ENCODE data around the gene GPBP1L1.
"Not testable (repeated sequence)": the region's sequence is repeated elsewhere in the genome, so short reads cannot be mapped to it uniquely, and the experiment has no call there.

The GPBP1L1 gene, protein sequence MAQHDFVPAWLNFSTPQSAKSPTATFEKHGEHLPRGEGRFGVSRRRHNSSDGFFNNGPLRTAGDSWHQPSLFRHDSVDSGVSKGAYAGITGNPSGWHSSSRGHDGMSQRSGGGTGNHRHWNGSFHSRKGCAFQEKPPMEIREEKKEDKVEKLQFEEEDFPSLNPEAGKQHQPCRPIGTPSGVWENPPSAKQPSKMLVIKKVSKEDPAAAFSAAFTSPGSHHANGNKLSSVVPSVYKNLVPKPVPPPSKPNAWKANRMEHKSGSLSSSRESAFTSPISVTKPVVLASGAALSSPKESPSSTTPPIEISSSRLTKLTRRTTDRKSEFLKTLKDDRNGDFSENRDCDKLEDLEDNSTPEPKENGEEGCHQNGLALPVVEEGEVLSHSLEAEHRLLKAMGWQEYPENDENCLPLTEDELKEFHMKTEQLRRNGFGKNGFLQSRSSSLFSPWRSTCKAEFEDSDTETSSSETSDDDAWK
- long read RNA-seq, transcript GPBP1L1-202 (13 exons, 3,736 nt) = major isoform, 53 of 212 reads
- long read RNA-seq, transcript GPBP1L1-201 (12 exons, 3,599 nt) = minor isoform, 21 of 212 reads
- long read RNA-seq, partial matches to known transcripts = 21 of 212 reads
- long read RNA-seq, other reads (novel, unspliced or antisense) = 116 of 212 reads

DNA sequence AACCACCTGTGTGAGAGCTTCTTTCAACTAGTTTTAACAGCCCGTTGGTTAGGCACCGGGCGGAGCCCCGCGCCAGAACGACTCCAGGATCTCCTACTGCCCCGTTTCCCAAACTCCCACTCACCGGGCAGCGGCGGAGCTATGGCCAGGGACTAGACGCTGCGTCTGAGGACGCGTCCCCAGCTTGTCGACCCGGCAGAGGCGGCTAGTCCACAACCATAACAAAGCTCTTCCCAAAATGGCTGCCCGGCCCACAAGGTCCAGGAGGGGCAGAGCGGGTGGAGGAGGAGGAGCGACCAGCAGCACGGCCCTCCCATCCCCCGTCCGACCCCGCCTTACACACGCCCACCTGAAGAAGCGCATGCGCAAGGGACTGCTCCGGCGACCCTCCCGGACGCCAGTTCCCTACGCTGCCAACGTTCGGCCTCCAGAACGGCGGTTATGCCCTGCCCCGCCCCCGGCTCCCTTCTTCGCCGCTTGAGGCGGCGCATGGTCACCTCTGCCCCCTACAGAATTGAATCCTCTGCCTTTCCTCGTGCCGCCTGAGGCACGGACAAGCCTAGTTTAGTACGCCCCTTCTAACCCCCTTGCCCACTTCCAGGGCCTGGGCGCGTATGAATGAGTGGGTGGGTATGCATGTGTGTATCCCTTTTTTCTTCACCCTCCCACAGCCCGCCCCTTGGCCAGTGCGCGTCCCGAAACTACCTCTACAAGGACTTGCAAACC lies at the start of gene GPBP1L1:
TSS of gene GPBP1L1 (minus strand) at position 246 of the 726 bp plus-strand sequence. CDS start 27,446 bp downstream, outside the sequence.
- Histone ChIP-seq H3K27me3 (ENCODE audit: insufficient read depth, poor library complexity, severe bottlenecking) (no peaks in the 10 kb centered on the region), H3K4me3 (replicated peaks; ENCODE audit: insufficient read depth, low read length) (peak within 1 kb of the TSS; percentile 97), H3K27ac (replicated peaks) (peak within 1 kb of the TSS; percentile 100)
- TF ChIP-seq, protein P1, sequence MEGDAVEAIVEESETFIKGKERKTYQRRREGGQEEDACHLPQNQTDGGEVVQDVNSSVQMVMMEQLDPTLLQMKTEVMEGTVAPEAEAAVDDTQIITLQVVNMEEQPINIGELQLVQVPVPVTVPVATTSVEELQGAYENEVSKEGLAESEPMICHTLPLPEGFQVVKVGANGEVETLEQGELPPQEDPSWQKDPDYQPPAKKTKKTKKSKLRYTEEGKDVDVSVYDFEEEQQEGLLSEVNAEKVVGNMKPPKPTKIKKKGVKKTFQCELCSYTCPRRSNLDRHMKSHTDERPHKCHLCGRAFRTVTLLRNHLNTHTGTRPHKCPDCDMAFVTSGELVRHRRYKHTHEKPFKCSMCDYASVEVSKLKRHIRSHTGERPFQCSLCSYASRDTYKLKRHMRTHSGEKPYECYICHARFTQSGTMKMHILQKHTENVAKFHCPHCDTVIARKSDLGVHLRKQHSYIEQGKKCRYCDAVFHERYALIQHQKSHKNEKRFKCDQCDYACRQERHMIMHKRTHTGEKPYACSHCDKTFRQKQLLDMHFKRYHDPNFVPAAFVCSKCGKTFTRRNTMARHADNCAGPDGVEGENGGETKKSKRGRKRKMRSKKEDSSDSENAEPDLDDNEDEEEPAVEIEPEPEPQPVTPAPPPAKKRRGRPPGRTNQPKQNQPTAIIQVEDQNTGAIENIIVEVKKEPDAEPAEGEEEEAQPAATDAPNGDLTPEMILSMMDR (IDR thresholded peaks at IDR 0.05; ENCODE audit: insufficient read depth, low read length) = no peak
- TF ChIP-seq, protein P2, sequence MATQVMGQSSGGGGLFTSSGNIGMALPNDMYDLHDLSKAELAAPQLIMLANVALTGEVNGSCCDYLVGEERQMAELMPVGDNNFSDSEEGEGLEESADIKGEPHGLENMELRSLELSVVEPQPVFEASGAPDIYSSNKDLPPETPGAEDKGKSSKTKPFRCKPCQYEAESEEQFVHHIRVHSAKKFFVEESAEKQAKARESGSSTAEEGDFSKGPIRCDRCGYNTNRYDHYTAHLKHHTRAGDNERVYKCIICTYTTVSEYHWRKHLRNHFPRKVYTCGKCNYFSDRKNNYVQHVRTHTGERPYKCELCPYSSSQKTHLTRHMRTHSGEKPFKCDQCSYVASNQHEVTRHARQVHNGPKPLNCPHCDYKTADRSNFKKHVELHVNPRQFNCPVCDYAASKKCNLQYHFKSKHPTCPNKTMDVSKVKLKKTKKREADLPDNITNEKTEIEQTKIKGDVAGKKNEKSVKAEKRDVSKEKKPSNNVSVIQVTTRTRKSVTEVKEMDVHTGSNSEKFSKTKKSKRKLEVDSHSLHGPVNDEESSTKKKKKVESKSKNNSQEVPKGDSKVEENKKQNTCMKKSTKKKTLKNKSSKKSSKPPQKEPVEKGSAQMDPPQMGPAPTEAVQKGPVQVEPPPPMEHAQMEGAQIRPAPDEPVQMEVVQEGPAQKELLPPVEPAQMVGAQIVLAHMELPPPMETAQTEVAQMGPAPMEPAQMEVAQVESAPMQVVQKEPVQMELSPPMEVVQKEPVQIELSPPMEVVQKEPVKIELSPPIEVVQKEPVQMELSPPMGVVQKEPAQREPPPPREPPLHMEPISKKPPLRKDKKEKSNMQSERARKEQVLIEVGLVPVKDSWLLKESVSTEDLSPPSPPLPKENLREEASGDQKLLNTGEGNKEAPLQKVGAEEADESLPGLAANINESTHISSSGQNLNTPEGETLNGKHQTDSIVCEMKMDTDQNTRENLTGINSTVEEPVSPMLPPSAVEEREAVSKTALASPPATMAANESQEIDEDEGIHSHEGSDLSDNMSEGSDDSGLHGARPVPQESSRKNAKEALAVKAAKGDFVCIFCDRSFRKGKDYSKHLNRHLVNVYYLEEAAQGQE (IDR thresholded peaks at IDR 0.05; ENCODE audit: insufficient replicate concordance, low read depth) = peak; percentile 28
- TF ChIP-seq SPI1 (IDR thresholded peaks at IDR 0.05; ENCODE audit: borderline replicate concordance, low read depth) (no peak), GABPA (IDR thresholded peaks at IDR 0.05; ENCODE audit: low read depth) (no peak), POLR2AphosphoS5 (IDR thresholded peaks at IDR 0.05; ENCODE audit: low read depth) (peak; percentile 41; the same call in 1 of the 2 replicates)
- peak; percentile 96 to 98 for DNase-seq (ENCODE audit: low read depth in 1 of 2, low spot score in 1 of 2)

DNA sequence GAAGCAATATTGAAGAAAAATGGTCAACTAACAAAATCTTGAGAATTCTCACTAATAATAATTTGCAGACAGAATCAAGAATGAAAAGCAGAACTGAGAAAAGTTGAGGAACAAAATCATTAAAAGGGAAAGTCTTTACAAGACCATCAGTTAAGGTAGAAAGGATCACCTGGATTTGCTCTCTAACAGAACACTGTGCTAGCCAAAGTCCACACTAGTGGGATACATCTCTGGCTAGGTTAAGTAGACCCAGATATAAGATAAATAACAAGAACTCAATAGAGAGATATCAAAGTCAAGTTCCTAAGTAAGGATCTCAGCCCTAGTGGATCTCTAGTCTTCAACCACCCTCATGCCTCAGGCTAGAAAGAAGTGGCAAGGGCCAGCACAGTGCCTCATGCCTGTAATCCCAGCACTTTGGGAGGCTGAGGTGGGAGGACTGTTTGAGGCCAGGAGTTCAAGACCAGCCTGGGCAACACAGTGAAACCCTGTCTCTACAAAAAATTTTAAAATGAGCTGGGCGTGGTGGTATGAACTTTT lies 44.5 kb upstream of the GPBP1L1 start:
- no peak for DNase-seq (ENCODE audit: low read depth in 1 of 2, low spot score in 1 of 2)
- TF ChIP-seq SPI1 (IDR thresholded peaks at IDR 0.05; ENCODE audit: borderline replicate concordance, low read depth) (no peak), POLR2AphosphoS5 (IDR thresholded peaks at IDR 0.05; ENCODE audit: low read depth) (no peak), GABPA (IDR thresholded peaks at IDR 0.05; ENCODE audit: low read depth) (no peak)
- TF ChIP-seq, protein P1 (IDR thresholded peaks at IDR 0.05; ENCODE audit: insufficient read depth, low read length) = no peak
- TF ChIP-seq, protein P2 (IDR thresholded peaks at IDR 0.05; ENCODE audit: insufficient replicate concordance, low read depth) = no peak
- H3K27ac ChIP-seq (replicated peaks) = no peak overlapping the region
- H3K4me3 ChIP-seq (replicated peaks; ENCODE audit: insufficient read depth, low read length) = no peak overlapping the region
- no peaks in the 10 kb centered on the region for H3K27me3 ChIP-seq (ENCODE audit: insufficient read depth, poor library complexity, severe bottlenecking)

DNA sequence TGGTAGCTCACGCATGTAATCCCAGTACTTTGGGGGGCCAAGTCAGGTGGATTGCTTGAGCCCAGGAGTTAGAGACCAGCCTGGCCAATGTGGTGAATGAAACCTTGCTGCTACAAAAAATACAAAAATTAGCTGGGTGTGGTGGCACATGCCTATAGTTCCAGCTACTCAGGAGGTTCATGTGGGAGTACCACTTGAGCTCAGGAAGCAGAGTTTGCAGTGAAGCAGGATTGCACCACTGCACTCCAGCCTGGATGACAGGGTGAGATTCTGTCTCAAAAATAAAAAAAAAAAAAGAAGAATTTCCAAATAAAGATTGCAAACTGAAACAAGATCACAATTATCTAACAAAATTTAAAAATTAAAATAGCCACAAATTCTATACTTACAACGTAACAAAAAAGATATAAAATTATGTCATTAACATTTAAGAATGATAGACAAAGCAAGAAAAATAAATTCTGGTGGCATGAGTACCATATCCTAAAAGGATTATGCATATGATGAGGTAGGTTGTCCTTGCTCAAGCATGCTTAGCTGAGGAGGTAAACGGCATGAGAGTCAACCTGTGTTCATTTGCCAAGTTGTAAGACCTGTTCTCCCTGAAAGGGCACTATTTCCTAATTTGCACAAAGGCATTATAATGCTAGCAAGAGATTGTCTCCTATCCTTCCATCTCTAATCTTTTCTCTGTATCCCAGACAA lies 43.9 kb upstream of the GPBP1L1 start:
- Histone ChIP-seq H3K27me3 (ENCODE audit: insufficient read depth, poor library complexity, severe bottlenecking) (no peaks in the 10 kb centered on the region), H3K4me3 (replicated peaks; ENCODE audit: insufficient read depth, low read length) (no peak overlapping the region), H3K27ac (replicated peaks) (no peak overlapping the region)
- peak in 1 of 2 experiments; percentile 42 for DNase-seq (ENCODE audit: low read depth in 1 of 2, low spot score in 1 of 2)
- TF ChIP-seq, protein P2 (IDR thresholded peaks at IDR 0.05; ENCODE audit: insufficient replicate concordance, low read depth) = no peak
- TF ChIP-seq POLR2AphosphoS5 (IDR thresholded peaks at IDR 0.05; ENCODE audit: low read depth) (no peak), SPI1 (IDR thresholded peaks at IDR 0.05; ENCODE audit: borderline replicate concordance, low read depth) (no peak), GABPA (IDR thresholded peaks at IDR 0.05; ENCODE audit: low read depth) (no peak)
- TF ChIP-seq, protein P1 (IDR thresholded peaks at IDR 0.05; ENCODE audit: insufficient read depth, low read length) = no peak

DNA sequence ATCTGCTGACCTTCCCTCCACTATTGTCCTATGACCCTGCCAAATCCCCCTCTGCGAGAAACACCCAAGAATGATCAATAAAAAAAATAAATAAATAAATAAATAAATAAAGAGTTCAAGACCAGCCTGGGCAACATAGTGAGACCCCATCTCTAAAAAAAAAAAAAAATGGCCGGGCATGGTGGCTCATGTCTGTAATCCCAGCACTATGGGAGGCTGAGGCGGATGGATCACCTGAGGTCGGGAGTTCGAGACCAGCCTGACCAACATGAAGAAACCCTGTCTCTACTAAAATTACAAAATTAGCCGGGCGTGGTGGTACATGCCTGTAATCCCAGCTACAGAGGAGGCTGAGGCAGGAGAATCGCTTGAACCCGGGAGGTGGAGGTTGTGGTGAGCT lies 39.7 kb upstream of the GPBP1L1 start:
- H3K4me3 ChIP-seq (replicated peaks; ENCODE audit: insufficient read depth, low read length); H3K27ac ChIP-seq (replicated peaks); DNase-seq (ENCODE audit: low read depth in 1 of 2, low spot score in 1 of 2); H3K27me3 ChIP-seq (ENCODE audit: insufficient read depth, poor library complexity, severe bottlenecking): not testable (repeated sequence)

Measured in HL-60 (cell line).